Measurements from ENCODE around the gene TPST2. TPM values are rescaled to one million over a fixed set of nuclear protein-coding genes. Genes with fewer than 3 reads are reported as not detected.
"Not testable (repeated sequence)": the region's sequence is repeated elsewhere in the genome, so short reads cannot be mapped to it uniquely, and the experiment has no call there.

TPST2 gene
- total RNA-seq, 1 donor from 2014 or later = 22.5 TPM

- H3K4me3 ChIP-seq (ENCODE audit: low read depth, low read length) = no peak within 1 kb of the TSS
- TF ChIP-seq CTCF (conservative IDR thresholded peaks at IDR 0.05; ENCODE audit: low read depth, low read length) = no peak
- no peak for DNase-seq (ENCODE audit: low read depth)
Observed at GRCh38 chr22:26617271-26618199, 27.6 kb upstream of the TPST2 start, which contains the start of gene CRYBB1. TSS of gene CRYBB1 (minus strand) at chr22:26618027. CDS start at chr22:26616319, 1,708 bp downstream.

- DNase-seq (ENCODE audit: low read depth) = no peak
- no peak overlapping the region for H3K4me3 ChIP-seq (ENCODE audit: low read depth, low read length)
- no peak for TF ChIP-seq CTCF (conservative IDR thresholded peaks at IDR 0.05; ENCODE audit: low read depth, low read length)
Observed at GRCh38 chr22:26616650-26617049, 26.7 kb upstream of the TPST2 start.

- no peak for DNase-seq (ENCODE audit: low read depth)
- no peak overlapping the region for H3K4me3 ChIP-seq (ENCODE audit: low read depth, low read length)
- TF ChIP-seq CTCF (conservative IDR thresholded peaks at IDR 0.05; ENCODE audit: low read depth, low read length) = no peak
Observed at GRCh38 chr22:26615830-26616435, 26.0 kb upstream of the TPST2 start.

GRCh38 chr22:26615149-26615548, 25.2 kb upstream of the TPST2 start:
- TF ChIP-seq CTCF (conservative IDR thresholded peaks at IDR 0.05; ENCODE audit: low read depth, low read length) = no peak
- H3K4me3 ChIP-seq (ENCODE audit: low read depth, low read length) = no peak overlapping the region

GRCh38 chr22:26614322-26614721, 24.4 kb upstream of the TPST2 start:
- DNase-seq (ENCODE audit: low read depth) = no peak
- H3K4me3 ChIP-seq (ENCODE audit: low read depth, low read length) = no peak overlapping the region
- TF ChIP-seq CTCF (conservative IDR thresholded peaks at IDR 0.05; ENCODE audit: low read depth, low read length) = no peak

More at GRCh38 chr22:26615149-26615548, 25.2 kb upstream of the TPST2 start:
- DNase-seq (ENCODE audit: low read depth) = no peak

GRCh38 chr22:26613753-26614152, 23.8 kb upstream of the TPST2 start:
- DNase-seq (ENCODE audit: low read depth); H3K4me3 ChIP-seq (ENCODE audit: low read depth, low read length): not testable (repeated sequence)

- no peak overlapping the region for H3K4me3 ChIP-seq (ENCODE audit: low read depth, low read length)
- no peak for TF ChIP-seq CTCF (conservative IDR thresholded peaks at IDR 0.05; ENCODE audit: low read depth, low read length)
Observed at GRCh38 chr22:26612652-26613051, 22.7 kb upstream of the TPST2 start.

More at GRCh38 chr22:26612652-26613051, 22.7 kb upstream of the TPST2 start:
- DNase-seq (ENCODE audit: low read depth) = no peak
